ENCODE results near the gene CEP131.

The CEP131 gene

GRCh38 chr17:81142301-81143199, 80.2 kb downstream of the CEP131 start (continued):
- no peak for TF ChIP-seq GFI1B (tag by site-specific recombination; IDR thresholded peaks at IDR 0.05)
- TF ChIP-seq ZNF121 (tag by site-specific recombination; IDR thresholded peaks at IDR 0.05), result peak; percentile 89

- TF ChIP-seq OSR2 (tag by site-specific recombination; IDR thresholded peaks at IDR 0.05), result no peak
- TF ChIP-seq ZNF768 (tag by site-specific recombination; IDR thresholded peaks at IDR 0.05), result no peak
- TF ChIP-seq PBX3 (CRISPR knock-in tag; IDR thresholded peaks at IDR 0.05), result 0 out of 2 replicates have a peak, but pooled peaks have one; percentile 40
- 0 out of 2 replicates have a peak, but pooled peaks have one; percentile 51 for TF ChIP-seq ZBTB6 (tag by site-specific recombination; IDR thresholded peaks at IDR 0.05)
- no peak for TF ChIP-seq SALL2 (tag by site-specific recombination; IDR thresholded peaks at IDR 0.05; ENCODE audit: borderline replicate concordance)
- no peak for TF ChIP-seq ZNF513 (tag by site-specific recombination; IDR thresholded peaks at IDR 0.05)
- no peak for TF ChIP-seq ZNF623 (tag by site-specific recombination; IDR thresholded peaks at IDR 0.05)
- Histone ChIP-seq H3K4me1 (ENCODE audit: control insufficient read depth, insufficient read depth, low read length) (no peaks in the 10 kb centered on the region), H3K9me3 (ENCODE audit: control insufficient read depth, insufficient read depth, low read depth, low read length) (no peaks in the 10 kb centered on the region), H3K27ac (ENCODE audit: extremely low read depth, low read depth, low read length) (no peak overlapping the region), H3K4me3 (ENCODE audit: low read depth, low read length) (no peak overlapping the region), H3K36me3 (ENCODE audit: control insufficient read depth in 2 of 2, insufficient read depth in 1 of 2, low read length in 2 of 2) (no peaks in the 10 kb centered on the region)
- CTCF ChIA-PET, result interaction anchor here (0.7 to 3.6 kb wide), 5 partner anchors 13 to 344 kb away, joined by 3 to 42 read pairs (median 4); partner anchors contain the start of genes NDUFAF8 and TEPSIN
- POLR2A ChIA-PET, result no interaction called here
Measured at GRCh38 chr17:81140695-81141094, 82.1 kb downstream of the CEP131 start.

- ChIA-PET POLR2A (no interaction called here), CTCF (interaction anchor here (0.7 to 3.6 kb wide), 5 partner anchors 14 to 345 kb away, joined by 3 to 42 read pairs (median 4); partner anchors contain the start of genes NDUFAF8 and TEPSIN)
- no peaks in the 10 kb centered on the region for H3K4me1 ChIP-seq (ENCODE audit: control insufficient read depth, insufficient read depth, low read length)
- H3K9me3 ChIP-seq (ENCODE audit: control insufficient read depth, insufficient read depth, low read depth, low read length), result no peaks in the 10 kb centered on the region
- no peaks in the 10 kb centered on the region for H3K36me3 ChIP-seq (ENCODE audit: control insufficient read depth in 2 of 2, insufficient read depth in 1 of 2, low read length in 2 of 2)
- H3K4me3 ChIP-seq (ENCODE audit: low read depth, low read length), result no peak overlapping the region
- no peak overlapping the region for H3K27ac ChIP-seq (ENCODE audit: extremely low read depth, low read depth, low read length)
- TF ChIP-seq ZBTB49 (tag by site-specific recombination; IDR thresholded peaks at IDR 0.05; ENCODE audit: low read depth) (no peak), PRDM10 (tag by site-specific recombination; IDR thresholded peaks at IDR 0.05) (no peak), ZNF48 (tag by site-specific recombination; IDR thresholded peaks at IDR 0.05) (no peak), ZSCAN4 (tag by site-specific recombination; IDR thresholded peaks at IDR 0.05) (no peak), ZNF202 (tag by site-specific recombination; IDR thresholded peaks at IDR 0.05; ENCODE audit: borderline replicate concordance) (no peak), OSR2 (tag by site-specific recombination; IDR thresholded peaks at IDR 0.05) (no peak), ZNF423 (tag by site-specific recombination; IDR thresholded peaks at IDR 0.05) (no peak), SP3 (tag by site-specific recombination; IDR thresholded peaks at IDR 0.05) (no peak), ZNF654 (tag by site-specific recombination; IDR thresholded peaks at IDR 0.05; ENCODE audit: low read depth) (no peak), SCRT2 (tag by site-specific recombination; IDR thresholded peaks at IDR 0.05) (no peak)
Measured at GRCh38 chr17:81140018-81140417, 82.7 kb downstream of the CEP131 start.
